ENCODE results near the gene PHF23.

PHF23 gene

GRCh38 chr17:7283471-7284216, 44.4 kb upstream of the PHF23 start:
- Histone ChIP-seq H3K9ac (ENCODE audit: low read depth, low read length, poor library complexity, severe bottlenecking) (no peak overlapping the region), H3K27me3 (ENCODE audit: insufficient read depth, low read length, poor library complexity, severe bottlenecking) (no peaks in the 10 kb centered on the region), H4K20me1 (ENCODE audit: insufficient read depth, low read length, poor library complexity, severe bottlenecking) (no peaks in the 10 kb centered on the region), H3K4me3 (ENCODE audit: low read length, poor library complexity, severe bottlenecking) (no peak overlapping the region), H3K9me2 (replicated peaks; ENCODE audit: low read depth, low read length) (no peaks in the 10 kb centered on the region), H3K4me2 (ENCODE audit: low read depth, low read length, poor library complexity, severe bottlenecking) (no peak overlapping the region), H3F3A (ENCODE audit: low read depth) (0 out of 2 replicates have a peak, but pooled peaks cover 3% of the 10 kb centered on the region), H3K9me3 (ENCODE audit: insufficient read depth, low read depth, low read length) (no peaks in the 10 kb centered on the region), H2AFZ (ENCODE audit: low read length) (no peak overlapping the region), H3K36me3 (ENCODE audit: insufficient read depth, low read length) (no peaks in the 10 kb centered on the region), H3K4me1 (ENCODE audit: insufficient read depth, low read length, poor library complexity, severe bottlenecking) (peaks cover 13% of the 10 kb centered on the region), H3K79me2 (ENCODE audit: insufficient read depth, low read length) (no peaks in the 10 kb centered on the region)
- TF ChIP-seq EZH2phosphoT487 (IDR thresholded peaks at IDR 0.05; ENCODE audit: borderline replicate concordance) (no peak), CTCF (conservative IDR thresholded peaks at IDR 0.05; ENCODE audit: low read length) (no peak)

- Histone ChIP-seq H3K9me2 (replicated peaks; ENCODE audit: low read depth, low read length) (no peaks in the 10 kb centered on the region), H3K79me2 (ENCODE audit: insufficient read depth, low read length) (no peaks in the 10 kb centered on the region), H4K20me1 (ENCODE audit: insufficient read depth, low read length, poor library complexity, severe bottlenecking) (no peaks in the 10 kb centered on the region), H3K36me3 (ENCODE audit: insufficient read depth, low read length) (no peaks in the 10 kb centered on the region), H3K9me3 (ENCODE audit: insufficient read depth, low read depth, low read length) (no peaks in the 10 kb centered on the region), H3F3A (ENCODE audit: low read depth) (0 out of 2 replicates have a peak, but pooled peaks cover 3% of the 10 kb centered on the region), H3K27me3 (ENCODE audit: insufficient read depth, low read length, poor library complexity, severe bottlenecking) (no peaks in the 10 kb centered on the region), H2AFZ (ENCODE audit: low read length) (no peak overlapping the region), H3K4me1 (ENCODE audit: insufficient read depth, low read length, poor library complexity, severe bottlenecking) (peaks cover 13% of the 10 kb centered on the region), H3K9ac (ENCODE audit: low read depth, low read length, poor library complexity, severe bottlenecking) (no peak overlapping the region), H3K4me3 (ENCODE audit: low read length, poor library complexity, severe bottlenecking) (no peak overlapping the region), H3K4me2 (ENCODE audit: low read depth, low read length, poor library complexity, severe bottlenecking) (no peak overlapping the region)
- no peak for TF ChIP-seq EZH2phosphoT487 (IDR thresholded peaks at IDR 0.05; ENCODE audit: borderline replicate concordance)
- no peak for TF ChIP-seq CTCF (conservative IDR thresholded peaks at IDR 0.05; ENCODE audit: low read length)
Measured at GRCh38 chr17:7282752-7283321, 43.6 kb upstream of the PHF23 start.

GRCh38 chr17:7281953-7282751, 42.9 kb upstream of the PHF23 start:
- Histone ChIP-seq H3K27me3 (ENCODE audit: insufficient read depth, low read length, poor library complexity, severe bottlenecking) (no peaks in the 10 kb centered on the region), H3K9ac (ENCODE audit: low read depth, low read length, poor library complexity, severe bottlenecking) (no peak overlapping the region), H3F3A (ENCODE audit: low read depth) (0 out of 2 replicates have a peak, but pooled peaks cover 3% of the 10 kb centered on the region), H2AFZ (ENCODE audit: low read length) (peak overlapping the region; percentile 67), H3K4me3 (ENCODE audit: low read length, poor library complexity, severe bottlenecking) (peak overlapping the region; percentile 69), H4K20me1 (ENCODE audit: insufficient read depth, low read length, poor library complexity, severe bottlenecking) (no peaks in the 10 kb centered on the region), H3K36me3 (ENCODE audit: insufficient read depth, low read length) (no peaks in the 10 kb centered on the region), H3K79me2 (ENCODE audit: insufficient read depth, low read length) (no peaks in the 10 kb centered on the region), H3K9me2 (replicated peaks; ENCODE audit: low read depth, low read length) (no peaks in the 10 kb centered on the region), H3K9me3 (ENCODE audit: insufficient read depth, low read depth, low read length) (no peaks in the 10 kb centered on the region), H3K4me1 (ENCODE audit: insufficient read depth, low read length, poor library complexity, severe bottlenecking) (peaks cover 13% of the 10 kb centered on the region), H3K4me2 (ENCODE audit: low read depth, low read length, poor library complexity, severe bottlenecking) (peak overlapping the region; percentile 90)
- TF ChIP-seq CTCF (conservative IDR thresholded peaks at IDR 0.05; ENCODE audit: low read length) (no peak), EZH2phosphoT487 (IDR thresholded peaks at IDR 0.05; ENCODE audit: borderline replicate concordance) (no peak)
